ENCODE data around the gene EPHB1.

GRCh38 chr3:134899786-134900185, 104.7 kb downstream of the EPHB1 start:
- TF ChIP-seq ISL1 (CRISPR knock-in tag; IDR thresholded peaks at IDR 0.05) (no peak), GLIS3 (CRISPR knock-in tag; IDR thresholded peaks at IDR 0.05) (no peak), ZFP3 (CRISPR knock-in tag; IDR thresholded peaks at IDR 0.05) (no peak), ZC3H10 (CRISPR knock-in tag; IDR thresholded peaks at IDR 0.05) (no peak), OSR1 (CRISPR knock-in tag; IDR thresholded peaks at IDR 0.05) (no peak), TCF4 (CRISPR knock-in tag; IDR thresholded peaks at IDR 0.05; ENCODE audit: borderline replicate concordance) (no peak), PPARA (CRISPR knock-in tag; IDR thresholded peaks at IDR 0.05; ENCODE audit: borderline replicate concordance) (no peak), ARNTL (CRISPR knock-in tag; IDR thresholded peaks at IDR 0.05; ENCODE audit: borderline replicate concordance, low read depth) (no peak), PATZ1 (CRISPR knock-in tag; IDR thresholded peaks at IDR 0.05; ENCODE audit: borderline replicate concordance) (no peak), CSRNP3 (CRISPR knock-in tag; IDR thresholded peaks at IDR 0.05) (no peak), CREB5 (CRISPR knock-in tag; IDR thresholded peaks at IDR 0.05; ENCODE audit: low read depth) (no peak)
- TF ChIP-seq, protein P1, sequence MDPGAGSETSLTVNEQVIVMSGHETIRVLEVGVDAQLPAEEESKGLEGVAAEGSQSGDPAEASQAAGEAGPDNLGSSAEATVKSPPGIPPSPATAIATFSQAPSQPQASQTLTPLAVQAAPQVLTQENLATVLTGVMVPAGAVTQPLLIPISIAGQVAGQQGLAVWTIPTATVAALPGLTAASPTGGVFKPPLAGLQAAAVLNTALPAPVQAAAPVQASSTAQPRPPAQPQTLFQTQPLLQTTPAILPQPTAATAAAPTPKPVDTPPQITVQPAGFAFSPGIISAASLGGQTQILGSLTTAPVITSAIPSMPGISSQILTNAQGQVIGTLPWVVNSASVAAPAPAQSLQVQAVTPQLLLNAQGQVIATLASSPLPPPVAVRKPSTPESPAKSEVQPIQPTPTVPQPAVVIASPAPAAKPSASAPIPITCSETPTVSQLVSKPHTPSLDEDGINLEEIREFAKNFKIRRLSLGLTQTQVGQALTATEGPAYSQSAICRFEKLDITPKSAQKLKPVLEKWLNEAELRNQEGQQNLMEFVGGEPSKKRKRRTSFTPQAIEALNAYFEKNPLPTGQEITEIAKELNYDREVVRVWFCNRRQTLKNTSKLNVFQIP (CRISPR knock-in tag; IDR thresholded peaks at IDR 0.05; ENCODE audit: borderline replicate concordance, low read depth), result no peak

All from SK-N-SH treated with all-trans-retinoic acid at 6 μM for 48 hours (cell line).